IPS DF 4.7 (cell line): Measurements from ENCODE around the gene ZNF362.

Source experiments
- DNase-seq: peaks from one replicate; pipeline ENCODE4 v3.0.0-alpha.2; 2013; ENCODE audit warnings: low spot score; ENCODE audit errors: extremely low read depth

The ZNF362 gene

GRCh38 chr1:33267468-33268205 lies 11.3 kb downstream of the ZNF362 start:
- DNase-seq, result no peak

- no peak for DNase-seq
Measured at GRCh38 chr1:33268457-33268856, 12.2 kb downstream of the ZNF362 start.

GRCh38 chr1:33268927-33269610 lies 12.8 kb downstream of the ZNF362 start:
- DNase-seq, result no peak

- DNase-seq, result no peak
Measured at GRCh38 chr1:33269621-33270020, 13.3 kb downstream of the ZNF362 start.

- no peak for DNase-seq
Measured at GRCh38 chr1:33270379-33270778, 14.1 kb downstream of the ZNF362 start.

GRCh38 chr1:33270808-33271465 lies 14.6 kb downstream of the ZNF362 start:
- no peak for DNase-seq

- DNase-seq, result no peak
Measured at GRCh38 chr1:33271666-33272505, 15.6 kb downstream of the ZNF362 start.

GRCh38 chr1:33272509-33272908 lies 16.2 kb downstream of the ZNF362 start:
- no peak for DNase-seq

GRCh38 chr1:33272930-33273329 lies 16.6 kb downstream of the ZNF362 start:
- no peak for DNase-seq

GRCh38 chr1:33273406-33273805 lies 17.1 kb downstream of the ZNF362 start:
- DNase-seq, result no peak

GRCh38 chr1:33273961-33274371 lies 17.7 kb downstream of the ZNF362 start:
- DNase-seq, result no peak

GRCh38 chr1:33274446-33274845 lies 18.2 kb downstream of the ZNF362 start:
- DNase-seq, result no peak

GRCh38 chr1:33275195-33275594 lies 18.9 kb downstream of the ZNF362 start:
- no peak for DNase-seq

GRCh38 chr1:33275706-33276572 lies 19.6 kb downstream of the ZNF362 start:
- no peak for DNase-seq

- DNase-seq, result no peak
Measured at GRCh38 chr1:33276573-33277298, 20.4 kb downstream of the ZNF362 start.

GRCh38 chr1:33277488-33278084 lies 21.3 kb downstream of the ZNF362 start:
- DNase-seq, result no peak

GRCh38 chr1:33280091-33280661 lies 23.9 kb downstream of the ZNF362 start:
- no peak for DNase-seq

- no peak for DNase-seq
Measured at GRCh38 chr1:33281554-33282303, 25.4 kb downstream of the ZNF362 start.
